Umbilical cord (tissue), 2 donors: ENCODE results near the gene PTAR1. TPM values are rescaled to one million over a fixed set of nuclear protein-coding genes. Genes with fewer than 3 reads are reported as not detected.
A peak's percentile ranks its signal among the peaks of the same experiment; 100 is the strongest.

Experiments
- DNase-seq: peaks from one replicate; pipeline ENCODE4 v3.0.0-alpha.2; 2015; ENCODE audit warnings: low spot score
- total RNA-seq: library from RNA; depleted of rRNA; stranded (reverse); fragments of >200 nt; gene quantifications from one replicate; pipeline ENCODE4 v1.2.3, GENCODE V29; 2014; ENCODE audit warnings: low replicate concordance; ENCODE audit not compliant: insufficient read depth

Gene PTAR1
- total RNA-seq, 1 donor from 2014 or later = 83.3 TPM

DNA sequence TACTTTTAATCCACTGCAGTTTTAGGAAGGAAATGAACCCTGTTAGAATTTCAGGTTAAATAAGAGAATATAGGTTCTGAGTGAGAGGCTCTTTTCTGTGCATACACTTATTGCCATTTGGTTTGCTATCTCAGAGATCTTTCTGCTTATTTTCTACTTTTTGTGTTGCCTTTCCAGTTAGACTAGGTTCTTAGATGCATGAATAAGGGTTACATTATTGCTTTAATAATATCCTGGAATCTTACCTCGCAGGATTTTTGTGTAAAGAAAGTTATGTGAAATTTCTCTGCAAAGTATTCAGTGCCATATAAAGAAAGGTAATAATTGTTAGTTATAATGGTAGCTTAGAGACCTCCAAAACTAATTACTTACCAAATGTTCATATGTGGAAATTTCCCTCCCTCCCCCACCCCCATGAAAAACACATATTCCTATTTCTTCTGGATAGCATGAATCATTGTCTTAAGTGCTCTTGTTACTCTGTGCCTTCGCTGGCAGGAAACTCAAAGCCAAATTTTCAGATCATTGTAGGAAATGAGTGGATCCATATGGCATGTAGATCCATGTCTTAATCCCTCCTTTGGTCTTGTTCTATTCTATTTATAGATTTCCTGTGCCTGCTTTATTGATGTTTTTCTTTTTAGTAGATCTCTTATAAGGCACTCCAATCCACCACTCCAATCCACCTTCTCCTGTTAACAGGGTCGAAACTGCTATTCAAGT lies 84.9 kb downstream of the PTAR1 start:
- peak; percentile 75 for DNase-seq

DNA sequence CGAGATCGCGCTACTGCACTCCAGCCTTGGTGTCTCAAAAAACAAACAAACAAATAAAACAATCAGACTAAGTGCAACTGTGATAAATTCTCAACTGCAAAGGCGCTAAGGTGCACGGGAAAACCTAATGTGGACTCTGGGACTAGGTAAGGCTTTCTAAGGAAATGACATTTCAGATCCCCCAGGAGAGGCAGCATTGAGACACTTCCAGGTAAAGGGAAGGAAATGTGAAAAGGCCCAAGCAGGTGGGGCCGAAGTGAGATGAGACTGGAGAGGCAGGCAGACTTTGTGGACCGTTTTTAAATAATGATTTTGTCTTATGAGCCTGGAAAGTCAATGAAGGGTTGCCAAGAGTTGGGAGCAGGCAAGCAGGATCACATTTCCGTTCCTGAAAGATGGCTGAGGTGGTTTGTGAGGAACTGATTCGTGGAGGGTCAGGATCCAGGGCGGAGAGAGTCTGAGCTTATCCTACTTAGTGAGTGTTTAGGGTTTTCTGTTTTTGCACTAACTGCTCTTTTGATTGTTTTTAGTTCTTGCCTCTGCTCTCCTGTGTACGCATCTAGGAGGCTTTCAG lies 85.6 kb downstream of the PTAR1 start:
- DNase-seq = peak; percentile 42

DNA sequence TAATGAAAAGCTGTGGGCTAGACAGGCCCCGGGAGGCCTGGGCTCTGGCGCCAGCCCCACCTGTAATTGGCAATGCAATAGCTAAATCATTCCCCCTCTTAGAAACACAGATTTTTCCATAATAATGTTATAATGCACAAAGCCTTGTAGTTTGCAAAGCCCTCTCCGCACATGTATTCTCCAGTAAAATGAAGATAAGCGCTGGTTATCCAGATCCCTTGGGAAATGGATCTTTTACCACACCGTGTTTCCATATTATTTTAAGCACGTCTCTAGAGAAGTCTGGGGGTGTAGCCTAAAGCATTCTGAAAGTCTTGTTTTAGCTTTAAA lies 86.5 kb downstream of the PTAR1 start:
- DNase-seq = no peak

GRCh38 chr9:69672596-69673310 lies 87.1 kb downstream of the PTAR1 start:
- peak; percentile 93 for DNase-seq

GRCh38 chr9:69671879-69672595 lies 87.8 kb downstream of the PTAR1 start, which contains the start of gene APBA1:
Gene APBA1, minus strand, starts transcription at chr9:69672371.
- DNase-seq = peak; percentile 87

DNA sequence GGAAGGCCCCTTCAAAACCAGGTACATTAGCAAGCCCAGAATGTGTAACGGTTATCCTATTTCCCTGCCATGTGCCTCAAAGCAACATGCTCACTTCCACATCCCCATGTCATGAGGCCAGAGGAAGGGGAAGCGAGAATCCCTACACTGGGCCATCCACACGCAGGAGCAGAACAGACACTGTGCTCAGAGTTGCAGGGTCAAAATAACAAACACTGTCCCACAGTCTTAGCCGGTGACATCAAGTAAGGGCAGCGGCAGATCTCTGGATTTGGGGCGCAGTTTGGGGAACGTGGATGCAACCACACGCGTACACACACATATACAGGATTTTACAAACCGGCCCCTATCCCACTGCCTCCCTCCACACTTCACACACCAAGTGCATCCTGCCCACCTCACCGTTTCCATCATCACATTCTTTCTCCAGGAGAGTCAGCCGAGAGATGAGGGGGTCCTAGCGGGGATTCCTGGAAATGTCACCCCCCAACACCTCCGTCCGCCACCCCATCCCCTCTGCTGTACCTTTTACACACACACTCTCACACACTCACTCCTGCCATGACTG lies 88.4 kb downstream of the PTAR1 start:
- DNase-seq = peak; percentile 57

DNA sequence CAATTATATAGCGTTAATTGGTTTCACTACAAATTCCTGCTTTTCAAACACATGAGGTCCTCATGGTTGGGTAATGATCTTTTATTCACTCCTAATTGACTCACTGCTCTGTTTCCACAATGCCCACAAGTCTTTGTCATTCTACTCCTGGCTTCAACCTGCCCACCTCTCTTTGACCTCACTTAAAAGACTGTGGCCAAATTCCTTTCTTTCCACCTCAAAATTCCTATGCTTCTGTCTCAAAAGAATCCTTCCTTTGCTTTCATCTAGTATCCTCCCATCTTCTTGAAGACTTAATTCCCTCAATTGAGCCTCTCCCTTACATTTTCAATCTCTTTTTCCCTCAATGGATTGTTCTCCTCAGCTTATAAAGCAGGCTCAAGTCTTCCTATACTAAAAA lies 92.5 kb downstream of the PTAR1 start:
- DNase-seq = no peak

GRCh38 chr9:69660304-69660703 lies 99.5 kb downstream of the PTAR1 start:
- DNase-seq = peak; percentile 31

Other genes starting within 250 kb of the PTAR1 start
- 20.9 TPM for gene APBA1, start 87.6 kb downstream of the PTAR1 start, total RNA-seq
- gene CFAP95, start 60.8 kb upstream of the PTAR1 start, total RNA-seq = not detected